ENCODE measurements around the gene KLHL29.

DNA sequence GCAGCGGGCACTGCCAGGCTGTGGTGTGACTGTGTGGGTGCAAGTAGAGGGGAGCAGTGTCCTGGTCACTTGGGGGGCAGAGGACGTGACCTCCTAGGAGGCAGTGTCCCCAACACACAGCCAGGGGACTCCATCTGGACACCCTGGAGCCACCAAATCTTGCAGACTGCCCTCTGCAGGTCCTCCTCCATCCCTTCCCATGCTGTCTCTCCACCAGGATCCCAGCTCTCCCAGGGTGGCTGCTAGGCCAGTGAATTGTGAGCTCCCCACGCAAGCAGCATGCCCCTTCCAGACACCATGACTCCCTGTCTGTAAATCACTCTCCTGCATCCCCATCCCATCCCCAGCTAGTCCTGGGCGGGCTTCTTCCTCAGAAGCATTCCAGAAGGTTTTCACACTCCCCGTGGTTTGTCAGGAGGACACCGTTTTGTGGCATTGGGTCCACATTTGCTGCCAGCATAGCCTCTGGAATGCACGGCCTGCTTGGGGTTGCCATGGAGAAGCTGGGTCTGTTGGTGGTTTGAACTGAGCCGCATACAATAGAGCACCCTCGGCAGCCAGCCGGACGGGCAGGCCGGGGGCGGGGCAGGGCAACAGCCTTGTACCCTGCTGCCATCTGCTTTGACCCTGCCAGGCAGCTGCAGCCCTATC lies 210.7 kb downstream of the KLHL29 start:
- no peak for TF ChIP-seq EZH2 (IDR thresholded peaks at IDR 0.05; ENCODE audit: insufficient read depth, poor library complexity, severe bottlenecking)
- no peak for TF ChIP-seq EZH2phosphoT487 (IDR thresholded peaks at IDR 0.05; ENCODE audit: insufficient read depth, low read depth)

All from GM23248 (cell line).